Uterus (tissue), 2 donors: ENCODE results near the gene MAJIN.

Experiments
- POLR2A ChIP-seq, 2 donors: fragments of 450-650 bp; IDR thresholded peaks; one replicate each; pipeline ENCODE4 v1.6.1; 2016; ENCODE audit warnings: antibody characterized with exemption in 2 of 2, mild to moderate bottlenecking in 1 of 2, moderate library complexity in 1 of 2
- TF ChIP-seq, protein P1 (sequence below), 4 experiments: fragments of 200-600 bp in 2 of 4; fragments of 450-650 bp in 2 of 4; sonication (generic) in 2 of 4; IDR thresholded peaks; one replicate each; pipeline ENCODE4 v1.5.1; 2016 to 2019; ENCODE audit warnings: antibody characterized with exemption in 4 of 4, mild to moderate bottlenecking in 2 of 4, moderate library complexity in 1 of 4

DNA sequence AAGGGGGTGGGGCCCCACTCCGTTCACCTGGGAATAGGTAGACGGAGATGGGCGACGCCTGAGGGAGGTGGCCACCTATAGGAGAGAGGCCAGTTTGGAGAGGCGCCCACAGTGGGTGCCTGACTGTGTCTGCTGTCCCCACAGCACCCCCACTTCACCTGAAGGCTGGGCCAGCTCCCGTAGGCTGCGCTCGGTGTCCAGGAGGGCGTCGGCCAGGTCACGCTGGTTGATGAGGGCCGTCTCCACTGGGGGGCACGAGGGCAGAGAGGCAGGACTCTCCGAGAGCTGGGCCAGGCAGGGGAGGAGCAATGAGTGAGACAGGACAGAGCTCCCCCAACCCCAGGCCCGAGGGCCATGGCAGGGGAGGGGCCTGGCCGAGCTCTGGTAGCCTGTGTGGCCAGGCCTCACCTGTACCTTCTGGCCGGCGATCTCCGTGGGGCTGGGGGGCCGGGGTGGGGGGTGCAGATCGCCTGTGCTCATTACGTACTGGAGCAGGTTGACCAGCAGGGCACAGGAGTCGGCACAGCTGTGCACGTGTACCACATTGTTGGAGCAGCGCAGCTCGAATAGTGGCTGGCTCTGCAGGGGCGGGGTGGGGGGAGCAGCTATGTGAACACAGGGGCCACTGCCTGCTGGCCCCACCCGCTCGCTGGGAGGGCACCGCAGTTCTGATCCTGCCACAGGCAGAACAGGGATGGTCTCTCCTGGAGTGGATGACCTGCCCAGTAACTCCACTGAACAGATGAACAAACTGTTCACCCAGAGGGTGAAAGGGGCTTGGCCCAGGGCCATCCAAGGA, 69.6 kb downstream of the MAJIN start:
- TF ChIP-seq, protein P1, sequence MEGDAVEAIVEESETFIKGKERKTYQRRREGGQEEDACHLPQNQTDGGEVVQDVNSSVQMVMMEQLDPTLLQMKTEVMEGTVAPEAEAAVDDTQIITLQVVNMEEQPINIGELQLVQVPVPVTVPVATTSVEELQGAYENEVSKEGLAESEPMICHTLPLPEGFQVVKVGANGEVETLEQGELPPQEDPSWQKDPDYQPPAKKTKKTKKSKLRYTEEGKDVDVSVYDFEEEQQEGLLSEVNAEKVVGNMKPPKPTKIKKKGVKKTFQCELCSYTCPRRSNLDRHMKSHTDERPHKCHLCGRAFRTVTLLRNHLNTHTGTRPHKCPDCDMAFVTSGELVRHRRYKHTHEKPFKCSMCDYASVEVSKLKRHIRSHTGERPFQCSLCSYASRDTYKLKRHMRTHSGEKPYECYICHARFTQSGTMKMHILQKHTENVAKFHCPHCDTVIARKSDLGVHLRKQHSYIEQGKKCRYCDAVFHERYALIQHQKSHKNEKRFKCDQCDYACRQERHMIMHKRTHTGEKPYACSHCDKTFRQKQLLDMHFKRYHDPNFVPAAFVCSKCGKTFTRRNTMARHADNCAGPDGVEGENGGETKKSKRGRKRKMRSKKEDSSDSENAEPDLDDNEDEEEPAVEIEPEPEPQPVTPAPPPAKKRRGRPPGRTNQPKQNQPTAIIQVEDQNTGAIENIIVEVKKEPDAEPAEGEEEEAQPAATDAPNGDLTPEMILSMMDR (IDR thresholded peaks at IDR 0.05), result no peak
- no peak for TF ChIP-seq POLR2A (IDR thresholded peaks at IDR 0.05)
